Measurements from ENCODE around the gene PLIN4. TPM values are rescaled to one million over a fixed set of nuclear protein-coding genes. Genes with fewer than 3 reads are reported as not detected.

The PLIN4 gene
- total and polyA plus RNA-seq, 10 of the 15 experiments (the other 5 are each of a cell fraction or from before 2014, with no cell fraction given) = 0.01 to 0.11 (median 0.05) TPM; not detected in 2

DNA sequence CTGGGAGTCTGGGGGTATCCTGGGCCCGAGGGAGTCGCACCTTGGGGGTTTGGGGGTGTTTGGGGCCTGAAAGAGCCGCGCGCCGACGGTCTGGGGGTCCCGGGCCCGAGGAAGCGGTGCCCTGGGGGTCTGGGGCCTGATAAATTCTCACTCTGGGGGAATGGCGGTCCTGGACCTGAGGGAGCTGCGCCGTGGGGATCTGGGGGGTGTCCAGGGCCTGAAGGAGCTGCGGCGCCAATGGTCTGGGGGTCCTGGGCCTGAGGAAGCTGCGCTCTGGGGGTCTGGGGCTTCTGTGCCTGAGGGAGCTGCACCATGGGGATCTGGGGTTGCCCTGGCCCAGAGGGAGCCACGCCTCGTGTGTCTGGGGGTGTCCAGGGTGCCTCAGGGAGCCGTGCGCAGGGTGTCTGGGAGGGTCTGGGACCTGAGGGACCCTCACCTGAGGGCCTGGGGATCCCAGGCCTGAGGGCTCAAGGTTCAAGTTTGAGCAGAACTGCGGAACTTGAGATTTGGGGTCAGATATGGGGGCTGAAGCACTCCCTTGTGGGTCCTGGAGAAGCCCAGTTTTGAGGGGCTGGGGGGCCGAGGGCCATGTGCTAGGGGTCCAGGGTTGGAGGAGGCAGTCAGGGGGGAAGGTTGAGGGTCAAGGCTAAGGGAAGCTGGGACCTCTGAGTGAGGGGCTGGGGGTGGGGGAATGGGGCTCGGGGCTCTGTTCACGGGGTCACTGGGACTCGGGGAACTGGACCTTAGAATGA, 45.1 kb downstream of the PLIN4 start:
- no peak overlapping the region for H2AFZ ChIP-seq (ENCODE audit: control insufficient read depth, low read depth, low read length)
- H3K27me3 ChIP-seq (replicated peaks in 1 of 2; ENCODE audit: control insufficient read depth in 2 of 2, insufficient read depth in 2 of 2, low read length in 1 of 2) = no peaks in the 10 kb centered on the region
- WGBS (ENCODE audit: insufficient coverage, insufficient replicate concordance, low lambda C conversion rate, missing lambda C conversion rate) = 52% methylated on average over 20 of the region's 25 CpGs
- H4K20me1 ChIP-seq (ENCODE audit: control insufficient read depth, insufficient read depth) = no peaks in the 10 kb centered on the region
- peak overlapping the region; percentile 84 for H3K9ac ChIP-seq (ENCODE audit: control insufficient read depth, insufficient read depth, low read length)
- FAIRE-seq (no peak), DNase-seq (ENCODE audit: low read depth, low spot score) (no peak), ATAC-seq (no peak)
- peaks cover 2 to 8% of the 10 kb centered on the region in 2 experiments; a peak in 2 of 4 replicates for H3K36me3 ChIP-seq (ENCODE audit: control insufficient read depth in 2 of 2, insufficient read depth in 2 of 2, low read length in 1 of 2)
- peak overlapping the region; percentile 99 for H3K4me3 ChIP-seq
- SMC1A ChIA-PET (ENCODE audit: uncharacterized antibody, unreplicated experiment) = no interaction called here
- H3K27ac ChIP-seq (ENCODE audit: control insufficient read depth, insufficient read depth) = peak overlapping the region; percentile 58
- RAD21 ChIA-PET (ENCODE audit: unreplicated experiment) = no interaction called here
- no peaks in the 10 kb centered on the region for H3K9me3 ChIP-seq (replicated peaks; ENCODE audit: control insufficient read depth, insufficient read depth, low read length)
- CTCF ChIA-PET = no interaction called here
- H3K4me2 ChIP-seq (ENCODE audit: control insufficient read depth, insufficient read depth) = peak overlapping the region; percentile 93
- 0 out of 2 replicates have a peak, but pooled peaks have one; percentile 2 for TF ChIP-seq POLR2A (IDR thresholded peaks at IDR 0.05; ENCODE audit: low read depth, low read length)
- no peak for TF ChIP-seq TARDBP (IDR thresholded peaks at IDR 0.05; ENCODE audit: borderline replicate concordance)
- TF ChIP-seq STAT1 (conservative IDR thresholded peaks at IDR 0.05) = no peak
- no peak for TF ChIP-seq EED (IDR thresholded peaks at IDR 0.05; ENCODE audit: low read depth)
- H3K79me2 ChIP-seq (ENCODE audit: control insufficient read depth, insufficient read depth, low read length) = peaks cover 26% of the 10 kb centered on the region
- intact Hi-C loops (cut with micrococcal nuclease; ENCODE audit: unreplicated experiment) (loop anchor here (5.0 kb wide), 1 partner anchor 249 kb away; the partner anchor contains the start of gene DPP9), in situ Hi-C loops (cut with MboI) (no loop called here)
- peaks cover 7% of the 10 kb centered on the region for H3K4me1 ChIP-seq (ENCODE audit: control insufficient read depth, insufficient read depth, low read length)
- POLR2A ChIA-PET = no interaction called here
- no TSS peak for BruUV-seq (replicated peaks)

DNA sequence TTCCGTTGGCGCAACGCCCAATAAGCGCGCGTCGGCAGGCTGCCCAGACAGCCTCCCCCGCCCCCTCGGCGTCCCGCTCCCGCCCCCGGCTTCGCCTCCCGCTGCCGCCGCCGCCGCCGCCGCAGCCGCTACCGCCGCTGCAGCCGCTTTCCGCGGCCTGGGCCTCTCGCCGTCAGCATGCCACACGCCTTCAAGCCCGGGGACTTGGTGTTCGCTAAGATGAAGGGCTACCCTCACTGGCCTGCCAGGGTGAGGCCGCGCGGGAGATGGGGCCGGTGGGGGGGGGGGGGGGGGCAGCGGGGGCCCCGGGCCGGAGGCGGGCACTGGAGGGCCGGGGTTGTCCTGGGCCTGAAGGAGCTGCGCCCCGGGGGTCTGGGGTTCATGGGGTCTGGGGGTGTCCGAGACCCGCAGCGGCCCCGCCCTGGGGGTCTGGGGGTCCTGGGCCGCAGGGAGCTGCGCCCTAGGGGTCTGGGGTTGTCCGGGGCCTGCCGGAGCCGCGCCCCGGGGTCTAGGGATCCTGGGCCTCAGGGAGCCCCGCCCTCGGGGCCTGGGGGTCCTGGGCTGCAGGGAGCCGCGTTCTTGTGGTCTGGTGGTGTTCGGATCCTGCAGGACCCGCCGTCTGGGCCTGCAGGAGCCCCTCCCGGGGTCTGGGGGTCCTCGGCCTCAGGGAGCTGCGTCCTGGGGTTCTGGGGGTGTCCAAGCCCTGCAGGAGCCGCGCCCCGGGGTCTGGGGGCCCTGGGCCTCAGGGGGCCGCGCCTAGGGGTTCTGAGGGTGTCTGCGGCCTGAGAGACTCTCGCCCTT, 45.9 kb downstream of the PLIN4 start, which contains the start of gene HDGFL2:
Gene HDGFL2 (plus strand): TSS at position 124 of the 801 bp plus-strand sequence. CDS start 54 bp downstream, at position 178.
- Histone ChIP-seq H3K79me2 (ENCODE audit: control insufficient read depth, insufficient read depth, low read length) (peaks cover 26% of the 10 kb centered on the region), H2AFZ (ENCODE audit: control insufficient read depth, low read depth, low read length) (peak within 1 kb of the TSS; percentile 95), H3K9me3 (replicated peaks; ENCODE audit: control insufficient read depth, insufficient read depth, low read length) (no peaks in the 10 kb centered on the region), H4K20me1 (ENCODE audit: control insufficient read depth, insufficient read depth) (no peaks in the 10 kb centered on the region), H3K27me3 (replicated peaks in 1 of 2; ENCODE audit: control insufficient read depth in 2 of 2, insufficient read depth in 2 of 2, low read length in 1 of 2) (no peaks in the 10 kb centered on the region), H3K4me3 (peak within 1 kb of the TSS; percentile 99), H3K27ac (ENCODE audit: control insufficient read depth, insufficient read depth) (peak within 1 kb of the TSS; percentile 90), H3K36me3 (ENCODE audit: control insufficient read depth in 2 of 2, insufficient read depth in 2 of 2, low read length in 1 of 2) (peaks cover 2 to 8% of the 10 kb centered on the region in 2 experiments; a peak in 2 of 4 replicates), H3K4me1 (ENCODE audit: control insufficient read depth, insufficient read depth, low read length) (peaks cover 7% of the 10 kb centered on the region), H3K9ac (ENCODE audit: control insufficient read depth, insufficient read depth, low read length) (peak within 1 kb of the TSS; percentile 89), H3K4me2 (ENCODE audit: control insufficient read depth, insufficient read depth) (peak within 1 kb of the TSS; percentile 93)
- no peak for DNase-seq (ENCODE audit: low read depth, low spot score)
- RAD21 ChIA-PET (ENCODE audit: unreplicated experiment) = interaction anchor here (1.0 to 1.9 kb wide), 3 partner anchors 70 to 319 kb away, joined by 3 to 10 read pairs (median 6); partner anchors contain the start of genes CHAF1A and FEM1A
- 0% methylated on average over 33 of the region's 71 CpGs for WGBS (ENCODE audit: insufficient coverage, insufficient replicate concordance, low lambda C conversion rate, missing lambda C conversion rate)
- intact Hi-C loops (cut with micrococcal nuclease; ENCODE audit: unreplicated experiment) = loop anchor here (5.0 kb wide), 1 partner anchor 250 kb away; the partner anchor contains the start of gene DPP9
- TF ChIP-seq POLR2A (IDR thresholded peaks at IDR 0.05; ENCODE audit: low read depth, low read length) = peak; percentile 53
- 0 out of 2 replicates have a peak, but pooled peaks have one; percentile 77 for TF ChIP-seq NFYB (IDR thresholded peaks at IDR 0.05; ENCODE audit: insufficient read depth, low read depth, low read length)
- peak in 1 of 2 experiments; percentile 84; a peak in 2 of 3 replicates for TF ChIP-seq EGR1 (IDR thresholded peaks at IDR 0.05; ENCODE audit: borderline replicate concordance in 1 of 2, low read depth in 2 of 2, low read length in 2 of 2)
- TF ChIP-seq, protein P1, sequence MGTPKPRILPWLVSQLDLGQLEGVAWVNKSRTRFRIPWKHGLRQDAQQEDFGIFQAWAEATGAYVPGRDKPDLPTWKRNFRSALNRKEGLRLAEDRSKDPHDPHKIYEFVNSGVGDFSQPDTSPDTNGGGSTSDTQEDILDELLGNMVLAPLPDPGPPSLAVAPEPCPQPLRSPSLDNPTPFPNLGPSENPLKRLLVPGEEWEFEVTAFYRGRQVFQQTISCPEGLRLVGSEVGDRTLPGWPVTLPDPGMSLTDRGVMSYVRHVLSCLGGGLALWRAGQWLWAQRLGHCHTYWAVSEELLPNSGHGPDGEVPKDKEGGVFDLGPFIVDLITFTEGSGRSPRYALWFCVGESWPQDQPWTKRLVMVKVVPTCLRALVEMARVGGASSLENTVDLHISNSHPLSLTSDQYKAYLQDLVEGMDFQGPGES (IDR thresholded peaks at IDR 0.05) = no peak
- CTCF ChIA-PET = interaction anchor here (0.6 to 1.6 kb wide), 4 partner anchors 12 to 205 kb away, joined by 3 read pairs; no protein-coding TSS in a partner anchor
- SMC1A ChIA-PET (ENCODE audit: uncharacterized antibody, unreplicated experiment) = interaction anchor here (1.3 to 2.1 kb wide), 2 partner anchors 13 to 16 kb away, joined by 3 to 4 read pairs; no protein-coding TSS in a partner anchor
- no TSS peak for BruUV-seq (replicated peaks)
- in situ Hi-C loops (cut with MboI) = no loop called here
- POLR2A ChIA-PET = interaction anchor here (1.3 to 1.9 kb wide), 2 partner anchors 10 to 70 kb away, joined by 7 to 9 read pairs; partner anchors contain the start of gene CHAF1A
- ATAC-seq = no peak; the same call in 2 of the 3 replicates
- FAIRE-seq = no peak
